GM23338 (cell line): ENCODE measurements around the gene PTPRJ. TPM values are rescaled to one million over a fixed set of nuclear protein-coding genes. Genes with fewer than 3 reads are reported as not detected.

Experiments
- ATAC-seq: fragments of 200-7000 bp; cut with Tn5 transposase; 3 replicates; pipeline ENCODE4 v1.9.1; 2020
- DNase-seq: peaks from one replicate; pipeline ENCODE4 v3.0.0-alpha.2; 2015; ENCODE audit warnings: low spot score
- H2AFZ ChIP-seq: fragments of 200-600 bp; sonication (generic); 2 replicates; pipeline ENCODE4 v1.8.0; 2016; ENCODE audit warnings: antibody characterized with exemption, mild to moderate bottlenecking, moderate library complexity
- H3F3A ChIP-seq: fragments of 200-600 bp; sonication (generic); replicated peaks from 2 replicates; pipeline ENCODE4 v1.8.0; 2017; ENCODE audit warnings: antibody characterized with exemption, mixed run types, low read depth
- H3K27ac ChIP-seq: fragments of 200-600 bp; sonication (generic); 2 replicates; pipeline ENCODE4 v1.6.1; 2016; ENCODE audit warnings: low read depth
- H3K27me3 ChIP-seq: fragments of 200-600 bp; sonication (generic); 2 replicates; pipeline ENCODE4 v1.8.0; 2016; ENCODE audit warnings: mild to moderate bottlenecking, mixed run types, moderate library complexity; ENCODE audit not compliant: insufficient read depth
- H3K36me3 ChIP-seq: fragments of 200-600 bp; sonication (generic); 2 replicates; pipeline ENCODE4 v1.8.0; 2016; ENCODE audit warnings: mild to moderate bottlenecking; ENCODE audit not compliant: insufficient read depth
- H3K4me1 ChIP-seq: fragments of 200-600 bp; sonication (generic); 2 replicates; pipeline ENCODE4 v1.8.0; 2016; ENCODE audit warnings: mild to moderate bottlenecking, moderate library complexity; ENCODE audit not compliant: insufficient read depth
- H3K4me2 ChIP-seq: fragments of 200-600 bp; sonication (generic); 2 replicates; pipeline ENCODE4 v1.7.1; 2017; ENCODE audit warnings: mixed run types
- H3K4me3 ChIP-seq: fragments of 200-600 bp; sonication (generic); 2 replicates; pipeline ENCODE4 v1.6.1; 2016; ENCODE audit warnings: mixed run types
- H3K79me2 ChIP-seq: fragments of 200-600 bp; sonication (generic); replicated peaks from 2 replicates; pipeline ENCODE4 v1.8.0; 2017; ENCODE audit warnings: mild to moderate bottlenecking; ENCODE audit not compliant: insufficient read depth
- H3K9me2 ChIP-seq: fragments of 200-600 bp; sonication (generic); 2 replicates; pipeline ENCODE4 v1.8.0; 2017; ENCODE audit not compliant: insufficient read depth
- H4K20me1 ChIP-seq: fragments of 200-600 bp; sonication (generic); replicated peaks from 2 replicates; pipeline ENCODE4 v1.8.0; 2017; ENCODE audit warnings: mild to moderate bottlenecking; ENCODE audit not compliant: insufficient read depth
- H3K27ac Mint-ChIP-seq: 2 replicates; pipeline ENCODE4 v1.8.0; 2020; ENCODE audit warnings: inconsistent platforms, mild to moderate bottlenecking, moderate library complexity, mixed read lengths
- H3K27me3 Mint-ChIP-seq: 3 replicates; pipeline ENCODE4 v1.8.0; 2022; ENCODE audit warnings: low read depth, mild to moderate bottlenecking, moderate library complexity, mixed read lengths, inconsistent platforms; ENCODE audit not compliant: insufficient read depth, poor library complexity
- H3K36me3 Mint-ChIP-seq: 3 replicates; pipeline ENCODE4 v1.8.0; 2021; ENCODE audit warnings: low read depth, mild to moderate bottlenecking, inconsistent platforms, moderate library complexity, mixed read lengths
- H3K4me1 Mint-ChIP-seq: 3 replicates; pipeline ENCODE4 v1.8.0; 2020; ENCODE audit warnings: mild to moderate bottlenecking, inconsistent platforms, mixed read lengths
- H3K4me3 Mint-ChIP-seq: 3 replicates; pipeline ENCODE4 v1.8.0; 2021; ENCODE audit warnings: moderate library complexity, mild to moderate bottlenecking, inconsistent platforms, mixed read lengths
- H3K9me3 Mint-ChIP-seq: 3 replicates; pipeline ENCODE4 v1.8.0; 2020; ENCODE audit warnings: moderate library complexity, mild to moderate bottlenecking, inconsistent platforms, mixed read lengths
- CREB1 ChIP-seq: fragments of 250-450 bp; sonication (Bioruptor Pico); IDR thresholded peaks from 2 replicates; pipeline ENCODE4 v1.5.0; 2020; ENCODE audit warnings: low read depth, mild to moderate bottlenecking, moderate library complexity
- CTCF ChIP-seq, 2 experiments: fragments of 200-600 bp in 1 of 2; sonication (generic) in 1 of 2; conservative IDR thresholded peaks; 2 replicates each; pipeline versions ENCODE4 v1.5.1 to v1.6.1; 2016 to 2017; ENCODE audit warnings: antibody characterized with exemption in 2 of 2, low read depth in 2 of 2, mild to moderate bottlenecking in 2 of 2, moderate library complexity in 1 of 2
- EZH2phosphoT487 ChIP-seq: fragments of 200-600 bp; sonication (generic); IDR thresholded peaks from one replicate; pipeline ENCODE4 v1.8.1; 2018; ENCODE audit warnings: antibody characterized with exemption; ENCODE audit not compliant: unreplicated experiment
- JUNB ChIP-seq: IDR thresholded peaks from one replicate; pipeline ENCODE4 v1.6.1; 2016; ENCODE audit warnings: antibody characterized with exemption; ENCODE audit not compliant: unreplicated experiment
- NANOG ChIP-seq: IDR thresholded peaks from 2 replicates; pipeline ENCODE4 v1.6.1; 2016; ENCODE audit warnings: antibody characterized with exemption, borderline replicate concordance
- POLR2AphosphoS5 ChIP-seq: IDR thresholded peaks from 2 replicates; pipeline ENCODE4 v1.6.1; 2016; ENCODE audit warnings: antibody characterized with exemption, low read depth
- STAT1 ChIP-seq: IDR thresholded peaks from one replicate; pipeline ENCODE4 v1.6.1; 2016; ENCODE audit warnings: antibody characterized with exemption; ENCODE audit not compliant: unreplicated experiment
- ZNF114 ChIP-seq: fragments of 250-450 bp; sonication (Bioruptor Pico); IDR thresholded peaks from 2 replicates; pipeline ENCODE4 v1.5.0; 2020; ENCODE audit warnings: mild to moderate bottlenecking, moderate library complexity
- ZNF331 ChIP-seq: fragments of 250-450 bp; sonication (Bioruptor Pico); IDR thresholded peaks from 2 replicates; pipeline ENCODE4 v1.5.0; 2020; ENCODE audit warnings: low read depth, mild to moderate bottlenecking, moderate library complexity
- polyA plus RNA-seq: library from polyadenylated mRNA; unstranded; fragments of >200 nt; fragmentation: Nextera tagmentation; extraction: Ambion mirVana; gene quantifications from 2 replicates; pipeline ENCODE4 v1.2.1, GENCODE V29; 2016
- total RNA-seq: library from RNA; depleted of rRNA; stranded (reverse); fragments of >200 nt; shearing (Covaris generic); gene quantifications from 2 replicates; pipeline ENCODE4 v1.2.3, GENCODE V29; 2014
- TF ChIP-seq, protein P1 (sequence below): IDR thresholded peaks from 2 replicates; pipeline ENCODE4 v1.6.1; 2016; ENCODE audit warnings: antibody characterized with exemption
- TF ChIP-seq, protein P2 (sequence below): fragments of 250-450 bp; sonication (Bioruptor Pico); IDR thresholded peaks from 2 replicates; pipeline ENCODE4 v1.5.0; 2020; ENCODE audit warnings: mild to moderate bottlenecking, moderate library complexity
- TF ChIP-seq, protein P3 (sequence below): IDR thresholded peaks from one replicate; pipeline ENCODE4 v1.6.1; 2018; ENCODE audit warnings: antibody characterized with exemption; ENCODE audit not compliant: unreplicated experiment

Gene PTPRJ
- total and polyA plus RNA-seq, 2 experiments from 2014 or later, result 4.2 to 16.0 TPM

DNA sequence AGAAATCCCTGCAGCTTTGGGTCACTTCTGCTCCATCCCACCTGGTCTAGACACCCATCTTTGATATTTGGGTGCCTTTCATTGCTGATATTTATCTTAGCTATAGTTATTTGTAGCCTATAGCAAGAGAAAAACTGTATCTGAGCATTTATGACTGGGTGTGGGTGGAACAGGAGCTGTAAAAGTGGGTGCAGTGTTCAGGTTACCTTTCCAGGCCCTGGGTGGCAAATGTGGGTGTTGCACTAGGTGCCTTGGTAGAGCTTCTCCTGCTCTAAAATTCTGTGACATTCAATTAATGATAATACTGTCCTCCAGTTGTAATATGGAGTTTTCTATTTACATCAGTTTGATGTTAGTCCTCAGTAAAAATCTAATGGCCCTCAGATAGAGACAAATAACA, 157.9 kb downstream of the PTPRJ start:
- no peaks in the 10 kb centered on the region for H3K9me3 Mint-ChIP-seq
- Histone ChIP-seq H3K4me2 (no peak overlapping the region), H3K4me1 (peaks cover 5% of the 10 kb centered on the region; the same call in 1 of the 2 replicates), H3K27me3 (no peaks in the 10 kb centered on the region), H2AFZ (no peak overlapping the region), H3K36me3 (peaks cover 3% of the 10 kb centered on the region; the same call in 1 of the 2 replicates), H3K9me2 (no peaks in the 10 kb centered on the region), H3F3A (no peaks in the 10 kb centered on the region), H3K79me2 (no peaks in the 10 kb centered on the region), H4K20me1 (no peaks in the 10 kb centered on the region), H3K27ac (no peak overlapping the region), H3K4me3 (no peak overlapping the region)
- no peak overlapping the region for H3K27ac Mint-ChIP-seq
- H3K4me3 Mint-ChIP-seq, result no peak overlapping the region
- H3K4me1 Mint-ChIP-seq, result peaks cover 12% of the 10 kb centered on the region
- DNase-seq (no peak), ATAC-seq (no peak)
- H3K36me3 Mint-ChIP-seq, result peaks cover 16% of the 10 kb centered on the region; the same call in 2 of the 3 replicates
- peaks cover 6% of the 10 kb centered on the region for H3K27me3 Mint-ChIP-seq
- TF ChIP-seq, protein P1, sequence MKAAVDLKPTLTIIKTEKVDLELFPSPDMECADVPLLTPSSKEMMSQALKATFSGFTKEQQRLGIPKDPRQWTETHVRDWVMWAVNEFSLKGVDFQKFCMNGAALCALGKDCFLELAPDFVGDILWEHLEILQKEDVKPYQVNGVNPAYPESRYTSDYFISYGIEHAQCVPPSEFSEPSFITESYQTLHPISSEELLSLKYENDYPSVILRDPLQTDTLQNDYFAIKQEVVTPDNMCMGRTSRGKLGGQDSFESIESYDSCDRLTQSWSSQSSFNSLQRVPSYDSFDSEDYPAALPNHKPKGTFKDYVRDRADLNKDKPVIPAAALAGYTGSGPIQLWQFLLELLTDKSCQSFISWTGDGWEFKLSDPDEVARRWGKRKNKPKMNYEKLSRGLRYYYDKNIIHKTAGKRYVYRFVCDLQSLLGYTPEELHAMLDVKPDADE, result no peak
- no peak for TF ChIP-seq CTCF (conservative IDR thresholded peaks at IDR 0.05; ENCODE audit: low read depth in 2 of 2)
- TF ChIP-seq EZH2phosphoT487, result no peak
- TF ChIP-seq, protein P2, sequence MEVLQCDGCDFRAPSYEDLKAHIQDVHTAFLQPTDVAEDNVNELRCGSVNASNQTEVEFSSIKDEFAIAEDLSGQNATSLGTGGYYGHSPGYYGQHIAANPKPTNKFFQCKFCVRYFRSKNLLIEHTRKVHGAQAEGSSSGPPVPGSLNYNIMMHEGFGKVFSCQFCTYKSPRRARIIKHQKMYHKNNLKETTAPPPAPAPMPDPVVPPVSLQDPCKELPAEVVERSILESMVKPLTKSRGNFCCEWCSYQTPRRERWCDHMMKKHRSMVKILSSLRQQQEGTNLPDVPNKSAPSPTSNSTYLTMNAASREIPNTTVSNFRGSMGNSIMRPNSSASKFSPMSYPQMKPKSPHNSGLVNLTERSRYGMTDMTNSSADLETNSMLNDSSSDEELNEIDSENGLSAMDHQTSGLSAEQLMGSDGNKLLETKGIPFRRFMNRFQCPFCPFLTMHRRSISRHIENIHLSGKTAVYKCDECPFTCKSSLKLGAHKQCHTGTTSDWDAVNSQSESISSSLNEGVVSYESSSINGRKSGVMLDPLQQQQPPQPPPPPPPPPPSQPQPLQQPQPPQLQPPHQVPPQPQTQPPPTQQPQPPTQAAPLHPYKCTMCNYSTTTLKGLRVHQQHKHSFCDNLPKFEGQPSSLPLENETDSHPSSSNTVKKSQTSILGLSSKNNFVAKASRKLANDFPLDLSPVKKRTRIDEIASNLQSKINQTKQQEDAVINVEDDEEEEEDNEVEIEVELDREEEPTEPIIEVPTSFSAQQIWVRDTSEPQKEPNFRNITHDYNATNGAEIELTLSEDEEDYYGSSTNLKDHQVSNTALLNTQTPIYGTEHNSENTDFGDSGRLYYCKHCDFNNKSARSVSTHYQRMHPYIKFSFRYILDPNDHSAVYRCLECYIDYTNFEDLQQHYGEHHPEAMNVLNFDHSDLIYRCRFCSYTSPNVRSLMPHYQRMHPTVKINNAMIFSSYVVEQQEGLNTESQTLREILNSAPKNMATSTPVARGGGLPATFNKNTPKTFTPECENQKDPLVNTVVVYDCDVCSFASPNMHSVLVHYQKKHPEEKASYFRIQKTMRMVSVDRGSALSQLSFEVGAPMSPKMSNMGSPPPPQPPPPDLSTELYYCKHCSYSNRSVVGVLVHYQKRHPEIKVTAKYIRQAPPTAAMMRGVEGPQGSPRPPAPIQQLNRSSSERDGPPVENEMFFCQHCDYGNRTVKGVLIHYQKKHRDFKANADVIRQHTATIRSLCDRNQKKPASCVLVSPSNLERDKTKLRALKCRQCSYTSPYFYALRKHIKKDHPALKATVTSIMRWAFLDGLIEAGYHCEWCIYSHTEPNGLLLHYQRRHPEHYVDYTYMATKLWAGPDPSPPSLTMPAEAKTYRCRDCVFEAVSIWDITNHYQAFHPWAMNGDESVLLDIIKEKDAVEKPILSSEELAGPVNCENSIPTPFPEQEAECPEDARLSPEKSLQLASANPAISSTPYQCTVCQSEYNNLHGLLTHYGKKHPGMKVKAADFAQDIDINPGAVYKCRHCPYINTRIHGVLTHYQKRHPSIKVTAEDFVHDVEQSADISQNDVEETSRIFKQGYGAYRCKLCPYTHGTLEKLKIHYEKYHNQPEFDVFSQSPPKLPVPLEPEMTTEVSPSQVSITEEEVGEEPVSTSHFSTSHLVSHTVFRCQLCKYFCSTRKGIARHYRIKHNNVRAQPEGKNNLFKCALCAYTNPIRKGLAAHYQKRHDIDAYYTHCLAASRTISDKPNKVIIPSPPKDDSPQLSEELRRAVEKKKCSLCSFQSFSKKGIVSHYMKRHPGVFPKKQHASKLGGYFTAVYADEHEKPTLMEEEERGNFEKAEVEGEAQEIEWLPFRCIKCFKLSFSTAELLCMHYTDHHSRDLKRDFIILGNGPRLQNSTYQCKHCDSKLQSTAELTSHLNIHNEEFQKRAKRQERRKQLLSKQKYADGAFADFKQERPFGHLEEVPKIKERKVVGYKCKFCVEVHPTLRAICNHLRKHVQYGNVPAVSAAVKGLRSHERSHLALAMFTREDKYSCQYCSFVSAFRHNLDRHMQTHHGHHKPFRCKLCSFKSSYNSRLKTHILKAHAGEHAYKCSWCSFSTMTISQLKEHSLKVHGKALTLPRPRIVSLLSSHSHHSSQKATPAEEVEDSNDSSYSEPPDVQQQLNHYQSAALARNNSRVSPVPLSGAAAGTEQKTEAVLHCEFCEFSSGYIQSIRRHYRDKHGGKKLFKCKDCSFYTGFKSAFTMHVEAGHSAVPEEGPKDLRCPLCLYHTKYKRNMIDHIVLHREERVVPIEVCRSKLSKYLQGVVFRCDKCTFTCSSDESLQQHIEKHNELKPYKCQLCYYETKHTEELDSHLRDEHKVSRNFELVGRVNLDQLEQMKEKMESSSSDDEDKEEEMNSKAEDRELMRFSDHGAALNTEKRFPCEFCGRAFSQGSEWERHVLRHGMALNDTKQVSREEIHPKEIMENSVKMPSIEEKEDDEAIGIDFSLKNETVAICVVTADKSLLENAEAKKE (CRISPR knock-in tag), result no peak
- no peak for TF ChIP-seq STAT1
- TF ChIP-seq ZNF114 (CRISPR knock-in tag), result no peak
- TF ChIP-seq NANOG, result no peak
- no peak for TF ChIP-seq POLR2AphosphoS5
- no peak for TF ChIP-seq CREB1 (CRISPR knock-in tag)
- TF ChIP-seq, protein P3, sequence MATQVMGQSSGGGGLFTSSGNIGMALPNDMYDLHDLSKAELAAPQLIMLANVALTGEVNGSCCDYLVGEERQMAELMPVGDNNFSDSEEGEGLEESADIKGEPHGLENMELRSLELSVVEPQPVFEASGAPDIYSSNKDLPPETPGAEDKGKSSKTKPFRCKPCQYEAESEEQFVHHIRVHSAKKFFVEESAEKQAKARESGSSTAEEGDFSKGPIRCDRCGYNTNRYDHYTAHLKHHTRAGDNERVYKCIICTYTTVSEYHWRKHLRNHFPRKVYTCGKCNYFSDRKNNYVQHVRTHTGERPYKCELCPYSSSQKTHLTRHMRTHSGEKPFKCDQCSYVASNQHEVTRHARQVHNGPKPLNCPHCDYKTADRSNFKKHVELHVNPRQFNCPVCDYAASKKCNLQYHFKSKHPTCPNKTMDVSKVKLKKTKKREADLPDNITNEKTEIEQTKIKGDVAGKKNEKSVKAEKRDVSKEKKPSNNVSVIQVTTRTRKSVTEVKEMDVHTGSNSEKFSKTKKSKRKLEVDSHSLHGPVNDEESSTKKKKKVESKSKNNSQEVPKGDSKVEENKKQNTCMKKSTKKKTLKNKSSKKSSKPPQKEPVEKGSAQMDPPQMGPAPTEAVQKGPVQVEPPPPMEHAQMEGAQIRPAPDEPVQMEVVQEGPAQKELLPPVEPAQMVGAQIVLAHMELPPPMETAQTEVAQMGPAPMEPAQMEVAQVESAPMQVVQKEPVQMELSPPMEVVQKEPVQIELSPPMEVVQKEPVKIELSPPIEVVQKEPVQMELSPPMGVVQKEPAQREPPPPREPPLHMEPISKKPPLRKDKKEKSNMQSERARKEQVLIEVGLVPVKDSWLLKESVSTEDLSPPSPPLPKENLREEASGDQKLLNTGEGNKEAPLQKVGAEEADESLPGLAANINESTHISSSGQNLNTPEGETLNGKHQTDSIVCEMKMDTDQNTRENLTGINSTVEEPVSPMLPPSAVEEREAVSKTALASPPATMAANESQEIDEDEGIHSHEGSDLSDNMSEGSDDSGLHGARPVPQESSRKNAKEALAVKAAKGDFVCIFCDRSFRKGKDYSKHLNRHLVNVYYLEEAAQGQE, result no peak
- TF ChIP-seq JUNB, result no peak
- no peak for TF ChIP-seq ZNF331
